PFSK-1 (cell line): ENCODE data around the gene RYR3.

Experiments
- FOXP2 ChIP-seq: optimal IDR thresholded peaks from 2 replicates; pipeline ENCODE3; 2011; ENCODE audit warnings: borderline replicate concordance, control low read depth, inconsistent platforms; ENCODE audit not compliant: insufficient read depth; ENCODE audit errors: extremely low read length, extremely low read depth
- POLR2AphosphoS5 ChIP-seq: IDR thresholded peaks from 2 replicates; pipeline ENCODE4 v1.6.1; 2012; ENCODE audit warnings: low read depth, mild to moderate bottlenecking, control low read depth, low read length, moderate library complexity
- REST ChIP-seq, 2 experiments: IDR thresholded peaks; 2 replicates each; pipeline versions ENCODE4 v1.6.1 to v1.8.0; 2011 to 2012; ENCODE audit warnings: low read depth in 2 of 2, low read length in 2 of 2, control low read depth in 1 of 2, inconsistent platforms in 1 of 2, mild to moderate bottlenecking in 1 of 2, moderate library complexity in 1 of 2; ENCODE audit not compliant: insufficient read depth in 1 of 2
- SIN3A ChIP-seq: IDR thresholded peaks from 2 replicates; pipeline ENCODE4 v1.6.1; 2012; ENCODE audit warnings: mild to moderate bottlenecking, low read length, moderate library complexity, borderline replicate concordance; ENCODE audit not compliant: insufficient read depth
- TAF1 ChIP-seq: IDR thresholded peaks from 2 replicates; pipeline ENCODE4 v1.6.1; 2012; ENCODE audit warnings: low read length, control low read depth, borderline replicate concordance; ENCODE audit not compliant: insufficient read depth

- TF ChIP-seq POLR2AphosphoS5 (no peak), SIN3A (no peak), REST (IDR thresholded peaks at IDR 0.05; ENCODE audit: insufficient read depth in 1 of 2, low read depth in 2 of 2, low read length in 2 of 2) (no peak), TAF1 (no peak), FOXP2 (no peak)
Observed at GRCh38 chr15:33813891-33814290, 503.1 kb downstream of the RYR3 start.
